ENCODE measurements around the gene OR11A1.

DNA sequence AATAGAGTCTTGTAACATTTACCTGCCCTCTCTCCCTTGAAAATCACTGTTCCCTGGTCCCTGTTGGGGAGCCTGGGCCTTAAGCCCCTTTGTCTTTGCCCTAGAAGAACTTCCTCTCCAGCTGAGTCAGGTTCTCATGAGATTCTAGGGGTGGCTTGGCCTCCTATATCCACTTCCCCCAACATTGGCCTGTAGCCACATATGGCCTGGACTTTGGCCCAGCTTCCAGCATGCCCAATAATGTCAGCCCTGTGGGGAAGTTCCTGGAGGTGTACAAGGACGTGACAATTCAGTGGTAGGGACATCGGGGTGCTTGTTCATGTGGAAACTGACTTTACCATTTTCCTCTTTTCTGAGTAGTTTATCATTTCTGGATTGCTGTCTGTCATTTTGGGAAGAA lies 48.1 kb upstream of the OR11A1 start:
- TF ChIP-seq POLR2A (IDR thresholded peaks at IDR 0.05; ENCODE audit: low read depth, low read length) (no peak), FOS (IDR thresholded peaks at IDR 0.05; ENCODE audit: borderline replicate concordance, insufficient read depth, low read length) (no peak), EZH2 (IDR thresholded peaks at IDR 0.05; ENCODE audit: borderline replicate concordance, low read depth, low read length, severe bottlenecking) (no peak), POLR2AphosphoS5 (IDR thresholded peaks at IDR 0.05; ENCODE audit: insufficient read depth, low read depth, low read length) (no peak), JUN (IDR thresholded peaks at IDR 0.05; ENCODE audit: borderline replicate concordance, insufficient read depth, insufficient read length, low read depth) (no peak), MYC (IDR thresholded peaks at IDR 0.05; ENCODE audit: low read depth, low read length) (no peak), GATA2 (IDR thresholded peaks at IDR 0.05; ENCODE audit: insufficient read depth, insufficient read length, low read depth, low read length) (no peak)
- TF ChIP-seq, protein P1, sequence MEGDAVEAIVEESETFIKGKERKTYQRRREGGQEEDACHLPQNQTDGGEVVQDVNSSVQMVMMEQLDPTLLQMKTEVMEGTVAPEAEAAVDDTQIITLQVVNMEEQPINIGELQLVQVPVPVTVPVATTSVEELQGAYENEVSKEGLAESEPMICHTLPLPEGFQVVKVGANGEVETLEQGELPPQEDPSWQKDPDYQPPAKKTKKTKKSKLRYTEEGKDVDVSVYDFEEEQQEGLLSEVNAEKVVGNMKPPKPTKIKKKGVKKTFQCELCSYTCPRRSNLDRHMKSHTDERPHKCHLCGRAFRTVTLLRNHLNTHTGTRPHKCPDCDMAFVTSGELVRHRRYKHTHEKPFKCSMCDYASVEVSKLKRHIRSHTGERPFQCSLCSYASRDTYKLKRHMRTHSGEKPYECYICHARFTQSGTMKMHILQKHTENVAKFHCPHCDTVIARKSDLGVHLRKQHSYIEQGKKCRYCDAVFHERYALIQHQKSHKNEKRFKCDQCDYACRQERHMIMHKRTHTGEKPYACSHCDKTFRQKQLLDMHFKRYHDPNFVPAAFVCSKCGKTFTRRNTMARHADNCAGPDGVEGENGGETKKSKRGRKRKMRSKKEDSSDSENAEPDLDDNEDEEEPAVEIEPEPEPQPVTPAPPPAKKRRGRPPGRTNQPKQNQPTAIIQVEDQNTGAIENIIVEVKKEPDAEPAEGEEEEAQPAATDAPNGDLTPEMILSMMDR (IDR thresholded peaks at IDR 0.05; ENCODE audit: extremely low read depth in 1 of 2, insufficient read depth in 1 of 2, low read depth in 1 of 2, low read length in 2 of 2): no peak
- TF ChIP-seq, protein P2, sequence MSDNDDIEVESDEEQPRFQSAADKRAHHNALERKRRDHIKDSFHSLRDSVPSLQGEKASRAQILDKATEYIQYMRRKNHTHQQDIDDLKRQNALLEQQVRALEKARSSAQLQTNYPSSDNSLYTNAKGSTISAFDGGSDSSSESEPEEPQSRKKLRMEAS (IDR thresholded peaks at IDR 0.05; ENCODE audit: insufficient read depth, insufficient read length): no peak

Measured in endothelial cell of umbilical vein (primary cell).